WTC11 (cell line): ENCODE data around the gene POLR1H. TPM values are rescaled to one million over a fixed set of nuclear protein-coding genes. Genes with fewer than 3 reads are reported as not detected.

Source experiments
- AR ChIP-seq: fragments of 250-450 bp; sonication (Bioruptor Pico); IDR thresholded peaks from 2 replicates; pipeline ENCODE4 v1.9.0; 2021; ENCODE audit warnings: mild to moderate bottlenecking
- ARID4B ChIP-seq: sonication (generic); formaldehyde crosslinking; IDR thresholded peaks from 2 replicates; pipeline ENCODE4 v1.8.0; 2023; ENCODE audit warnings: missing genetic modification reagents, mild to moderate bottlenecking, borderline replicate concordance
- CREB1 ChIP-seq: sonication (generic); formaldehyde crosslinking; IDR thresholded peaks from 2 replicates; pipeline ENCODE4 v1.8.0; 2023; ENCODE audit warnings: mild to moderate bottlenecking, missing genetic modification reagents
- JUN ChIP-seq: sonication (generic); formaldehyde crosslinking; IDR thresholded peaks from 2 replicates; pipeline ENCODE4 v1.8.0; 2023; ENCODE audit warnings: mild to moderate bottlenecking, missing genetic modification reagents
- MXD4 ChIP-seq: fragments of 250-450 bp; sonication (Bioruptor Pico); IDR thresholded peaks from 2 replicates; pipeline ENCODE4 v1.8.0; 2021; ENCODE audit warnings: mild to moderate bottlenecking, moderate library complexity, borderline replicate concordance
- MYBL2 ChIP-seq: sonication (generic); formaldehyde crosslinking; IDR thresholded peaks from 2 replicates; pipeline ENCODE4 v1.8.1; 2023; ENCODE audit warnings: mild to moderate bottlenecking, moderate library complexity, missing genetic modification reagents
- NFE2L1 ChIP-seq: sonication (generic); formaldehyde crosslinking; IDR thresholded peaks from 2 replicates; pipeline ENCODE4 v1.8.1; 2023; ENCODE audit warnings: missing genetic modification reagents
- PRRX2 ChIP-seq: fragments of 250-450 bp; sonication (Bioruptor Pico); IDR thresholded peaks from 2 replicates; pipeline ENCODE4 v1.8.0; 2021; ENCODE audit warnings: mild to moderate bottlenecking
- RELA ChIP-seq: sonication (generic); formaldehyde crosslinking; IDR thresholded peaks from 2 replicates; pipeline ENCODE4 v1.8.1; 2022; ENCODE audit warnings: missing genetic modification reagents, mild to moderate bottlenecking, borderline replicate concordance
- RORB ChIP-seq: fragments of 250-450 bp; sonication (Bioruptor Pico); IDR thresholded peaks from 2 replicates; pipeline ENCODE4 v1.9.0; 2021; ENCODE audit warnings: mild to moderate bottlenecking
- TCF7 ChIP-seq: sonication (generic); formaldehyde crosslinking; IDR thresholded peaks from 2 replicates; pipeline ENCODE4 v1.8.0; 2022; ENCODE audit warnings: mild to moderate bottlenecking, low read depth, missing genetic modification reagents, moderate library complexity
- TP53 ChIP-seq: sonication (generic); formaldehyde crosslinking; IDR thresholded peaks from 2 replicates; pipeline ENCODE4 v1.8.1; 2023; ENCODE audit warnings: mild to moderate bottlenecking, missing genetic modification reagents
- ZNF121 ChIP-seq: sonication (generic); formaldehyde crosslinking; IDR thresholded peaks from 2 replicates; pipeline ENCODE4 v1.8.0; 2023; ENCODE audit warnings: missing genetic modification reagents
- ZNF232 ChIP-seq: sonication (generic); formaldehyde crosslinking; IDR thresholded peaks from 2 replicates; pipeline ENCODE4 v1.8.0; 2022; ENCODE audit warnings: mild to moderate bottlenecking, missing genetic modification reagents
- ZNF671 ChIP-seq: fragments of 250-450 bp; sonication (Bioruptor Pico); IDR thresholded peaks from 2 replicates; pipeline ENCODE4 v1.8.0; 2021; ENCODE audit warnings: mild to moderate bottlenecking
- total RNA-seq: library from RNA; stranded (reverse); gene quantifications from 3 replicates; pipeline ENCODE4 v1.2.3, GENCODE V29; 2021
- TF ChIP-seq, protein P1 (sequence below): fragments of 250-450 bp; sonication (Bioruptor Pico); IDR thresholded peaks from 2 replicates; pipeline ENCODE4 v1.9.0; 2021; ENCODE audit warnings: mild to moderate bottlenecking, borderline replicate concordance
- TF ChIP-seq, protein P2 (sequence below): fragments of 250-450 bp; sonication (Bioruptor Pico); IDR thresholded peaks from 2 replicates; pipeline ENCODE4 v2.1.2; 2022; ENCODE audit warnings: mild to moderate bottlenecking, moderate library complexity
- TF ChIP-seq, protein P3 (sequence below): sonication (generic); formaldehyde crosslinking; IDR thresholded peaks from 2 replicates; pipeline ENCODE4 v1.8.1; 2022; ENCODE audit warnings: low read depth, missing genetic modification reagents, borderline replicate concordance
- TF ChIP-seq, protein P4 (sequence below): sonication (generic); formaldehyde crosslinking; IDR thresholded peaks from 2 replicates; pipeline ENCODE4 v1.8.1; 2022; ENCODE audit warnings: mild to moderate bottlenecking, moderate library complexity, missing genetic modification reagents
- TF ChIP-seq, protein P5 (sequence below): sonication (generic); formaldehyde crosslinking; IDR thresholded peaks from 2 replicates; pipeline ENCODE4 v1.8.1; 2023; ENCODE audit warnings: mild to moderate bottlenecking, missing genetic modification reagents, moderate library complexity
- TF ChIP-seq, protein P6 (sequence below): sonication (generic); formaldehyde crosslinking; IDR thresholded peaks from 2 replicates; pipeline ENCODE4 v1.8.0; 2022; ENCODE audit warnings: mild to moderate bottlenecking, missing genetic modification reagents

The POLR1H gene
- total RNA-seq, 1 experiment from 2014 or later, result 38.8 TPM

DNA sequence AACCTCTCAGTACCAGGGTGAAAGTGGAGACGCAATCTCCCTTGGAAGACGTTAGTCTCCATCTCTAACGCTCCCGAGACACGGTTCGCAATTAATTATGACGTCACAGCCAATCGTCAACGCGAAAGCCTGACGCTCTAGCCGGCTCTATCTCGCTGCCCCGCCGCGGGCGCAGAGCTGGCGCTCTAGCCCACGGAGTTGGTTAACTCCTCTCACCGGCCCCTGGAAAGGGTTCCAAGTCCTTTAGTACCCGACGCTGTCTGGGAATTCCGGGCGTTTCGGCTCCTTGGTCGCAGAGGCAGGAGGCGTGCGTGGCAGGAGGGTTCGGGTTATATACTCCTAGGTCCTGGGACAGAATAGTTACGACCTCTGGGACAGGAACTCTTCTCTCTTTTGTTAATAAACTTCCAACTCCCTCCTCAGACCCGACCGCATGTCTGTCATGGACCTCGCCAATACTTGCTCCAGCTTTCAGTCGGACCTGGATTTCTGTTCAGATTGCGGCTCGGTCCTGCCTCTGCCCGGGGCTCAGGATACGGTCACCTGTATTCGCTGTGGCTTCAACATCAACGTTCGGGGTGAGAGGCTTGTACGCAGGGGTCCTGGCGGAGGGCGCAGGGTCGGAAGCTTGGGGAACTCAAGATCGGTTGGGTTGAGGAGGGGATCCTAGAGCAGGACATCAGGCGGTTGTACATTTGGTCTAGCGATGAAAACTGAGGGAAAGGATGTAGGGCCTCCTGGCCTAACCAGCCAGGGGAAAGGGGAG, at the start of gene POLR1H (continued):
- TF ChIP-seq, protein P1, sequence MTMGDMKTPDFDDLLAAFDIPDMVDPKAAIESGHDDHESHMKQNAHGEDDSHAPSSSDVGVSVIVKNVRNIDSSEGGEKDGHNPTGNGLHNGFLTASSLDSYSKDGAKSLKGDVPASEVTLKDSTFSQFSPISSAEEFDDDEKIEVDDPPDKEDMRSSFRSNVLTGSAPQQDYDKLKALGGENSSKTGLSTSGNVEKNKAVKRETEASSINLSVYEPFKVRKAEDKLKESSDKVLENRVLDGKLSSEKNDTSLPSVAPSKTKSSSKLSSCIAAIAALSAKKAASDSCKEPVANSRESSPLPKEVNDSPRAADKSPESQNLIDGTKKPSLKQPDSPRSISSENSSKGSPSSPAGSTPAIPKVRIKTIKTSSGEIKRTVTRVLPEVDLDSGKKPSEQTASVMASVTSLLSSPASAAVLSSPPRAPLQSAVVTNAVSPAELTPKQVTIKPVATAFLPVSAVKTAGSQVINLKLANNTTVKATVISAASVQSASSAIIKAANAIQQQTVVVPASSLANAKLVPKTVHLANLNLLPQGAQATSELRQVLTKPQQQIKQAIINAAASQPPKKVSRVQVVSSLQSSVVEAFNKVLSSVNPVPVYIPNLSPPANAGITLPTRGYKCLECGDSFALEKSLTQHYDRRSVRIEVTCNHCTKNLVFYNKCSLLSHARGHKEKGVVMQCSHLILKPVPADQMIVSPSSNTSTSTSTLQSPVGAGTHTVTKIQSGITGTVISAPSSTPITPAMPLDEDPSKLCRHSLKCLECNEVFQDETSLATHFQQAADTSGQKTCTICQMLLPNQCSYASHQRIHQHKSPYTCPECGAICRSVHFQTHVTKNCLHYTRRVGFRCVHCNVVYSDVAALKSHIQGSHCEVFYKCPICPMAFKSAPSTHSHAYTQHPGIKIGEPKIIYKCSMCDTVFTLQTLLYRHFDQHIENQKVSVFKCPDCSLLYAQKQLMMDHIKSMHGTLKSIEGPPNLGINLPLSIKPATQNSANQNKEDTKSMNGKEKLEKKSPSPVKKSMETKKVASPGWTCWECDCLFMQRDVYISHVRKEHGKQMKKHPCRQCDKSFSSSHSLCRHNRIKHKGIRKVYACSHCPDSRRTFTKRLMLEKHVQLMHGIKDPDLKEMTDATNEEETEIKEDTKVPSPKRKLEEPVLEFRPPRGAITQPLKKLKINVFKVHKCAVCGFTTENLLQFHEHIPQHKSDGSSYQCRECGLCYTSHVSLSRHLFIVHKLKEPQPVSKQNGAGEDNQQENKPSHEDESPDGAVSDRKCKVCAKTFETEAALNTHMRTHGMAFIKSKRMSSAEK (CRISPR knock-in tag), result no peak
- TF ChIP-seq, protein P2, sequence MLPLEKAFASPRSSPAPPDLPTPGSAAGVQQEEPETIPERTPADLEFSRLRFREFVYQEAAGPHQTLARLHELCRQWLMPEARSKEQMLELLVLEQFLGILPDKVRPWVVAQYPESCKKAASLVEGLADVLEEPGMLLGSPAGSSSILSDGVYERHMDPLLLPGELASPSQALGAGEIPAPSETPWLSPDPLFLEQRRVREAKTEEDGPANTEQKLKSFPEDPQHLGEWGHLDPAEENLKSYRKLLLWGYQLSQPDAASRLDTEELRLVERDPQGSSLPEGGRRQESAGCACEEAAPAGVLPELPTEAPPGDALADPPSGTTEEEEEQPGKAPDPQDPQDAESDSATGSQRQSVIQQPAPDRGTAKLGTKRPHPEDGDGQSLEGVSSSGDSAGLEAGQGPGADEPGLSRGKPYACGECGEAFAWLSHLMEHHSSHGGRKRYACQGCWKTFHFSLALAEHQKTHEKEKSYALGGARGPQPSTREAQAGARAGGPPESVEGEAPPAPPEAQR (CRISPR knock-in tag), result no peak
- TF ChIP-seq MXD4 (CRISPR knock-in tag) (no peak), TCF7 (CRISPR knock-in tag) (no peak), RELA (CRISPR knock-in tag) (no peak), MYBL2 (CRISPR knock-in tag) (peak; percentile 63; the same call in 1 of the 2 replicates), PRRX2 (CRISPR knock-in tag) (no peak), NFE2L1 (no peak), ZNF671 (no peak), CREB1 (CRISPR knock-in tag) (no peak), RORB (CRISPR knock-in tag) (no peak), ARID4B (CRISPR knock-in tag) (no peak), JUN (no peak), TP53 (CRISPR knock-in tag) (no peak), ZNF232 (CRISPR knock-in tag) (no peak), AR (CRISPR knock-in tag) (no peak), ZNF121 (CRISPR knock-in tag) (no peak)
- TF ChIP-seq, protein P3, sequence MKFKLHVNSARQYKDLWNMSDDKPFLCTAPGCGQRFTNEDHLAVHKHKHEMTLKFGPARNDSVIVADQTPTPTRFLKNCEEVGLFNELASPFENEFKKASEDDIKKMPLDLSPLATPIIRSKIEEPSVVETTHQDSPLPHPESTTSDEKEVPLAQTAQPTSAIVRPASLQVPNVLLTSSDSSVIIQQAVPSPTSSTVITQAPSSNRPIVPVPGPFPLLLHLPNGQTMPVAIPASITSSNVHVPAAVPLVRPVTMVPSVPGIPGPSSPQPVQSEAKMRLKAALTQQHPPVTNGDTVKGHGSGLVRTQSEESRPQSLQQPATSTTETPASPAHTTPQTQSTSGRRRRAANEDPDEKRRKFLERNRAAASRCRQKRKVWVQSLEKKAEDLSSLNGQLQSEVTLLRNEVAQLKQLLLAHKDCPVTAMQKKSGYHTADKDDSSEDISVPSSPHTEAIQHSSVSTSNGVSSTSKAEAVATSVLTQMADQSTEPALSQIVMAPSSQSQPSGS, result no peak; the same call in 1 of the 2 replicates
- TF ChIP-seq, protein P4, sequence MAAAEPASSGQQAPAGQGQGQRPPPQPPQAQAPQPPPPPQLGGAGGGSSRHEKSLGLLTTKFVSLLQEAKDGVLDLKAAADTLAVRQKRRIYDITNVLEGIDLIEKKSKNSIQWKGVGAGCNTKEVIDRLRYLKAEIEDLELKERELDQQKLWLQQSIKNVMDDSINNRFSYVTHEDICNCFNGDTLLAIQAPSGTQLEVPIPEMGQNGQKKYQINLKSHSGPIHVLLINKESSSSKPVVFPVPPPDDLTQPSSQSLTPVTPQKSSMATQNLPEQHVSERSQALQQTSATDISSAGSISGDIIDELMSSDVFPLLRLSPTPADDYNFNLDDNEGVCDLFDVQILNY (CRISPR knock-in tag), result no peak
- TF ChIP-seq, protein P5, sequence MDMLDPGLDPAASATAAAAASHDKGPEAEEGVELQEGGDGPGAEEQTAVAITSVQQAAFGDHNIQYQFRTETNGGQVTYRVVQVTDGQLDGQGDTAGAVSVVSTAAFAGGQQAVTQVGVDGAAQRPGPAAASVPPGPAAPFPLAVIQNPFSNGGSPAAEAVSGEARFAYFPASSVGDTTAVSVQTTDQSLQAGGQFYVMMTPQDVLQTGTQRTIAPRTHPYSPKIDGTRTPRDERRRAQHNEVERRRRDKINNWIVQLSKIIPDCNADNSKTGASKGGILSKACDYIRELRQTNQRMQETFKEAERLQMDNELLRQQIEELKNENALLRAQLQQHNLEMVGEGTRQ (CRISPR knock-in tag), result no peak
- TF ChIP-seq, protein P6, sequence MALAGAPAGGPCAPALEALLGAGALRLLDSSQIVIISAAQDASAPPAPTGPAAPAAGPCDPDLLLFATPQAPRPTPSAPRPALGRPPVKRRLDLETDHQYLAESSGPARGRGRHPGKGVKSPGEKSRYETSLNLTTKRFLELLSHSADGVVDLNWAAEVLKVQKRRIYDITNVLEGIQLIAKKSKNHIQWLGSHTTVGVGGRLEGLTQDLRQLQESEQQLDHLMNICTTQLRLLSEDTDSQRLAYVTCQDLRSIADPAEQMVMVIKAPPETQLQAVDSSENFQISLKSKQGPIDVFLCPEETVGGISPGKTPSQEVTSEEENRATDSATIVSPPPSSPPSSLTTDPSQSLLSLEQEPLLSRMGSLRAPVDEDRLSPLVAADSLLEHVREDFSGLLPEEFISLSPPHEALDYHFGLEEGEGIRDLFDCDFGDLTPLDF, result no peak
